ENCODE measurements around the gene SIGLEC1.

- TF ChIP-seq MAX (IDR thresholded peaks at IDR 0.05; ENCODE audit: low read depth, low read length) (no peak), POLR2AphosphoS5 (IDR thresholded peaks at IDR 0.05; ENCODE audit: low read length) (no peak), CREM (IDR thresholded peaks at IDR 0.05; ENCODE audit: low read depth) (no peak)
Measured at GRCh38 chr20:3732327-3733118, 20.1 kb upstream of the SIGLEC1 start, which contains the start of gene HSPA12B.
